ENCODE results near the gene CMTM4.

GRCh38 chr16:66621973-66622372 lies 74.6 kb downstream of the CMTM4 start:
- no peak for TF ChIP-seq POLR2A (IDR thresholded peaks at IDR 0.05; ENCODE audit: low read length)
- TF ChIP-seq GATA1 (IDR thresholded peaks at IDR 0.05; ENCODE audit: low read depth, low read length): no peak

All from erythroblast (primary cell).